ENCODE measurements around the gene ZDHHC19. TPM values are rescaled to one million over a fixed set of nuclear protein-coding genes. Genes with fewer than 3 reads are reported as not detected.
"Not testable (repeated sequence)": the region's sequence is repeated elsewhere in the genome, so short reads cannot be mapped to it uniquely, and the experiment has no call there.

Gene ZDHHC19
- total and polyA plus RNA-seq, 8 donors, result 0.38 to 2.7 TPM; not detected in 6

GRCh38 chr3:196189566-196190347 is 21.4 kb downstream of the ZDHHC19 start:
- Histone ChIP-seq H3K27me3 (no peaks in the 10 kb centered on the region), H3K9me3 (no peaks in the 10 kb centered on the region), H3K4me3 (no peak overlapping the region), H3K27ac (no peak overlapping the region), H3K4me1 (peaks cover 29 to 36% (median 32%) of the 10 kb centered on the region in 4 donors), H3K36me3 (no peaks in the 10 kb centered on the region)
- TF ChIP-seq POLR2A (IDR thresholded peaks at IDR 0.05) (no peak), POLR2AphosphoS5 (IDR thresholded peaks at IDR 0.05) (no peak), EP300 (IDR thresholded peaks at IDR 0.05) (no peak)
- intact Hi-C loops (cut with DNase I; ENCODE audit: low total_unique reads), result no loop called here
- DNase-seq, result peak in 1 of 2 donors; percentile 62
- 71 to 79% (median 76%) methylated on average over 15 to 16 of the region's 16 CpGs for WGBS, 5 donors

- no peak for TF ChIP-seq POLR2AphosphoS5 (IDR thresholded peaks at IDR 0.05)
- no peak for TF ChIP-seq EP300 (IDR thresholded peaks at IDR 0.05)
- TF ChIP-seq POLR2A (IDR thresholded peaks at IDR 0.05), result no peak
- no peak for TF ChIP-seq CTCF (IDR thresholded peaks at IDR 0.05)
- peak overlapping the region in 3 of 5 donors; percentile 13 to 41 (median 19) for H3K27ac ChIP-seq
Observed at GRCh38 chr3:196186651-196187573, 24.3 kb downstream of the ZDHHC19 start.

GRCh38 chr3:196184881-196185280 is 26.3 kb downstream of the ZDHHC19 start:
- Histone ChIP-seq H3K4me3 (no peak overlapping the region), H3K36me3 (no peaks in the 10 kb centered on the region), H3K4me1 (peaks cover 0 to 9% (median 0%) of the 10 kb centered on the region in 4 donors), H3K9me3 (no peaks in the 10 kb centered on the region), H3K27me3 (no peaks in the 10 kb centered on the region), H3K27ac (no peak overlapping the region)
- intact Hi-C loops (cut with DNase I; ENCODE audit: low total_unique reads), result no loop called here
- WGBS, 5 donors, result 94 to 98% (median 96%) methylated on average over 15 of the region's 15 CpGs
- no peak for TF ChIP-seq EP300 (IDR thresholded peaks at IDR 0.05)
- TF ChIP-seq CTCF (IDR thresholded peaks at IDR 0.05), result no peak
- TF ChIP-seq POLR2AphosphoS5 (IDR thresholded peaks at IDR 0.05), result no peak
- no peak for TF ChIP-seq POLR2A (IDR thresholded peaks at IDR 0.05)
- DNase-seq, result no peak

More at GRCh38 chr3:196186651-196187573, 24.3 kb downstream of the ZDHHC19 start:
- Histone ChIP-seq H3K4me1 (peaks cover 1 to 10% (median 4%) of the 10 kb centered on the region in 4 donors), H3K9me3 (no peaks in the 10 kb centered on the region), H3K4me3 (no peak overlapping the region), H3K27me3 (no peaks in the 10 kb centered on the region), H3K36me3 (no peaks in the 10 kb centered on the region)
- peak in 1 of 2 donors; percentile 76 for DNase-seq
- intact Hi-C loops (cut with DNase I; ENCODE audit: low total_unique reads), result no loop called here
- WGBS, 5 donors, result 49 to 63% (median 56%) methylated on average over 30 to 31 of the region's 31 CpGs

- DNase-seq; H3K9me3 ChIP-seq; H3K4me1 ChIP-seq; H3K36me3 ChIP-seq; H3K27ac ChIP-seq; intact Hi-C loops (cut with DNase I; ENCODE audit: low total_unique reads); H3K27me3 ChIP-seq; H3K4me3 ChIP-seq: not testable (repeated sequence)
- WGBS, 5 donors, result 79 to 93% (median 88%) methylated on average over 4 of the region's 4 CpGs
Observed at GRCh38 chr3:196184169-196184432, 27.1 kb downstream of the ZDHHC19 start.

GRCh38 chr3:196181127-196181546 is 30.1 kb downstream of the ZDHHC19 start:
- 73 to 83% (median 74%) methylated on average over 10 of the region's 10 CpGs for WGBS, 5 donors
- intact Hi-C loops (cut with DNase I; ENCODE audit: low total_unique reads), result no loop called here
- Histone ChIP-seq H3K4me3 (no peak overlapping the region), H3K27ac (no peak overlapping the region), H3K4me1 (peaks cover 0 to 8% (median 0%) of the 10 kb centered on the region in 4 donors), H3K9me3 (no peaks in the 10 kb centered on the region), H3K27me3 (no peaks in the 10 kb centered on the region), H3K36me3 (no peaks in the 10 kb centered on the region)
- no peak for DNase-seq
- no peak for TF ChIP-seq CTCF (IDR thresholded peaks at IDR 0.05)
- TF ChIP-seq POLR2AphosphoS5 (IDR thresholded peaks at IDR 0.05), result no peak
- TF ChIP-seq POLR2A (IDR thresholded peaks at IDR 0.05), result no peak
- no peak for TF ChIP-seq EP300 (IDR thresholded peaks at IDR 0.05)

Data from stomach (tissue), 9 donors.